ENCODE data around the gene ENPP6.

ENPP6 gene

DNA sequence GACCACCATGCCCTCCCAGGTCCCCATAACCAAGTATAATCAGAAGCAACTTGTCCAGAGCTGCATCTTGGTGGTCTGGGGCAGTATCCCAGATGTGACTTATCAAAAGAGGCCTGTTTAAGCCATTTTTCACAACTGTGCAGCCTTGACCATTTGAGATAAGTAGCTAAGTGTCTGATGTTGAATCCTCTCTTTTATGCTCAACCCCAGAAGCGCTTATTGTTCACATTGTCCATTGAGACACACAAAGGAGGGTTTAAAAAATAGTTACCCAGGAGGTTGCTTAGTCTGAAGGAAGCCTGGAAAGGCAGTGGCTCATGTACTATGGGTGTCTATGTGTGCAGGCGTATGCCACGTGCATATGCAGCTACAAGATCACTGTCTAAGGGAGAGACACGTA is 27.0 kb downstream of the ENPP6 start:
- no peak for DNase-seq (ENCODE audit: low read depth)

DNA sequence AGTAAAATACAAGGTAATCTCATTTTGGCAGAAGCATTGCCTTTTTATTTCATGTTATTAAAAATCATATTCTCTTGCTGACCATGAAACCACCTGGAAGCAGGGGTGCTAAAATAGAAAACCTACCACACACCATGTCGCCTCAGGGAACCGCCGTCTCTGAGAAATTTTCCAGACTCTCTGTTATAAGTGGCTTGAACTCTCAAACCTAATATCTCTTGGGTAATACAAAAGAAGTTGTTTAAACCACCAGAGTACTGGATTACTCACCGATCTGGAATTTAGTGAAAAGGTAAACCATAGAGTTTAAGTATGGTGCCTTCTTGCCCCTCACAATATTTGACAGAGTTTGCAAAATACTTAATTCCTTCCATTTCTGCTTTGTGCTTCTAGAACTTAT is 27.7 kb downstream of the ENPP6 start:
- no peak for DNase-seq (ENCODE audit: low read depth)

DNA sequence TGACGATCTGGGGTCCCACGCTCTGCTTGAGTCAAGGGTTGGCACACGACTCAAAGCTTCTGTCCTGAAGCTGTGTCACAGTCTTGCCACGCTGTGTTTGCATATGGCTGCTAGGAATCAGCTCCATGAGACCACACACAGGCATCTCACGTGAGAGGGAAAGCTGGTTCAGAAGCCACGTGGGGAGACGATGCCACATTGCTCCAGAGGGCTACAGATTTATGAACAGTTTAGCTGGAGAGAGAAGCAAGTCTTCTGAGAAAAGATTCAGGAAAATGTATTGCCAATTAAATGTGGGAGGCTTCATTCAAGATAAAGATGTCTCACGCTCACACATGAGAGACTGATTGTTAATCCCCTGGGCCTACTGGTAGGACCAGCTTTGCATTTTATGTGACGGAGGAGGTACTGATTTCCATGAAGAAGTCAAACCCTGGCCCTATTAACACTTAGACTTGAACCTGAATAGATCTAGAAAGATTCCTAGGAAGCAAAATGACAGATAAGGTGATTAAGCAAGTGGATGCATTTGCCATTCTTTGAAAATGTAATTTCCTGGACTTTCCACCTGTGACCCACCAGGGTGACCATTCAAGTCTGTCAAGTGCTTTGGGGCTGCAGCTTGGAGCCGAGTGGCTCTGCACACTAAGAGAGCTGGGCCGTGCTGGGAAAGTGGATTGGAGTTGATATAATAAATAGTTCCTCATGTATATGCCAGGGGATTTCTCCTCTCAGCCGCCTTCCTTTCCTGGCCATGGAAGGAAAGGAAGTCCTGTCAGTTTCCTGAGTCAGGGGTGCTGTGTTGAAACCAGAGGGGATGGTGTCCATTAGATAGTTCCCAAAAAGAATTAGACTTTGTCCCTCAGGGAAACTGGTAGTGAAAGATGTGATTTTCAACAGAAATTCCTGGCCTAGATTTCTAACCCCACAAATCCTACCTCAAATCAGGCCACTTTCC is 29.0 kb downstream of the ENPP6 start:
- no peak for DNase-seq (ENCODE audit: low read depth)

DNA sequence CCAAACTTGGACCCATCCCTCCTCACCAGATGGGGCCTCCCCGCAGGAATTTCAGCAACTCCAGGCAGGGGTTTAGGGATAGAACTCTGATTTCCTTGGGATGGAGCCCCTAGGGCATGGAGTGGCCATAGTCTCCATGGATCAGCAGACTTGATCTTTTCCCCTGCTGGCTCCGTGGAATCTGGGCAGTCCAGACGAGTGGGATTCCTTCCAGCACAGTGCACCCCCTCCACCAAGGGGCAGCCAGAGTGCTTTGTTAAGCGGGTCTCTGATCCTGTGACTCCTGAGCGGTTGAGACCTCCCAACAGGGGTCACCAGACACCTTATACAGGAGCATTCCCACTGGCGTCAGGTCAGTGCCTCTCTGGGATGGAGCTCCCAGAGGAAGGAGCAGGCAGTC is 40.4 kb downstream of the ENPP6 start:
- no peak for DNase-seq (ENCODE audit: low read depth)

DNA sequence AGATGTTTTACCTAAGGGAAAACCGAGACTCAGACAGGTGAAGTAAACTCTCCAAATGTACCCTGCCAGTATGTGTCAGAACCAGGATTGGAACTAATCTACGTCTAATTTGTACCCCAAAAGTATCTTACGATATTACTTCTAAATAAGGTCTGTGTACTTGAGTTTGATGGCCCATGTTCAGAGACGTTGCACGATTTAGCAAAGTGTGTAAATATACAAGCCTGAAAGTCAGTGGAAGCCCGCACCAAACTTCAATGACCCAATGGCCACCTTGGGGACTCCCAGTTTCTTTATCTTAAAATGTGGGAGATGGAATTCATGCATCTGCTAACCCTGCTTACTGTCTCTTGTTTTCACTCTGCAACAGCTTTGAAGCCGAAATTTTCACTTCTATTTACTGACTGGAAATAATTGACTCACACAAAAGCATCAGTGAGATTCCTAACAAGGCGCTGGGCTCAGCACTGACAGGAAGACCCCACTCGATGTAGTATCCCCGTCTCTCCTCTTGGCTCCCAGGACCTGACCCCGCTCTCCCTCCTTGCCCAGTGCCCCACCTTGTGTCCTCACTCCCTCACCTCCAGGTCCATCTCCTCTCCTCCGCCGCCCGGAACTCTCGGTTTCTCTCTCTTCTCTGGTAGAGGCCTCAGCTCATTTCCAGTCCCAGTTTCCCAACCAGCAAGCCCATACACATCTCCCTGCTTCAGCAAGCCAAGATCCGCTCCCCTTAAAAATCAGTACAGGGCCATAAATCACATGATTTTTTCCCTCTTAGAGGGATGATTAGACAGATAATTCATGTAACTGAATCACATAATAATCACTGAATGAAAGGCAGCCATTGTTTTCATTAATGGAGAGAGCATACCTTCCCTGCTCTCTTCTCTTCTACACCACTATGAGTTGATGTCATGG is 42.8 kb downstream of the ENPP6 start:
- DNase-seq (ENCODE audit: low read depth), result no peak

DNA sequence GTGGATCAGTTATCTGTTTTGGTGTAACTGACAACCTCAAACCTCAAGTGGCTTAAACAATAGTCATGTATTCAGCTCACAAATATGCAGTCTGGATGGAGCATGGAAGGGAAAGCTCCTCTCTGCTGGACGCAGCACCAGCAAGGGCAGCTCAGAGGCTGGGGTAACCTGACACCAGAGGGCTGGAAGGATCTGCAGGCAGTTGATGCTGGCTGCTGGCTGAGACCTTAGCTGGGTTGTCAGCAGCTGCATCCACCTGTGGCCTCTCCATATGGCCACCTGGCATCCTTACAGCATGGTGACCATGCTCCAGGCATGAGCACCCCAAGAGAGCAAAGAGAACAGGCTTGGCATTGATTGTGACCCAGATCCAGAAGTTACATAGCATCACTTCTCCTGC is 46.7 kb downstream of the ENPP6 start:
- no peak for DNase-seq (ENCODE audit: low read depth)

DNA sequence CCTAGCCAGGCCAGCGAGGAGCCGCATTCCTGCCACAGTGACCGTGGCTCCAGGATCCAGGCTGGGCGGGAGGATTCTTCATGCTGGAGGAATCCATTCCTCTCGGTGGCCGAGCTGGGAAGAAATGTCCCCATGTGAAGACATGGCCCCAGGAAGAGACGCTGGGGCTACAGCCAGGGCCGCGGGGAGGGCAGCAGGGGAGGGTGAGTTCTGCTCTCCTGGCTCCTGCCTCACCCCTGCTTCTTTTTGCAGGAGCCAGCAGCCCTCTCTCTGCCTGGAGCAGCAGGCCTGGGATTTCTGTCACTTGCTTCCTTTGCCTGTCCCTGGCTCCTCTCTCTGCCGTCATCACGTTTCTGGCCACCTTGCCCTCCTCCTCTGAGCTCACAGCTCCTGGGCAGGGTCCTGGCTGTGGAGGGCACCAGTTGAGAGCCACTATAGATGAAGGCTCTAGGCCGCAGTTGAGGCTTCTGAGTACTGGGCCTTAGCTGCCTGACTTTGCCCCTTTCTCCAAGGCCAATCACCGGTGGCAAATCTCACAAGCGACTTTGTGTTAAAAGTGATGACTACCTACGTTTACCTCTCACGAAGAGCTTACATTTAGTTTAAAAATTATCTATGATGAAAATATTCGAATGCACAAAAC is 48.3 kb downstream of the ENPP6 start:
- DNase-seq (ENCODE audit: low read depth), result no peak

DNA sequence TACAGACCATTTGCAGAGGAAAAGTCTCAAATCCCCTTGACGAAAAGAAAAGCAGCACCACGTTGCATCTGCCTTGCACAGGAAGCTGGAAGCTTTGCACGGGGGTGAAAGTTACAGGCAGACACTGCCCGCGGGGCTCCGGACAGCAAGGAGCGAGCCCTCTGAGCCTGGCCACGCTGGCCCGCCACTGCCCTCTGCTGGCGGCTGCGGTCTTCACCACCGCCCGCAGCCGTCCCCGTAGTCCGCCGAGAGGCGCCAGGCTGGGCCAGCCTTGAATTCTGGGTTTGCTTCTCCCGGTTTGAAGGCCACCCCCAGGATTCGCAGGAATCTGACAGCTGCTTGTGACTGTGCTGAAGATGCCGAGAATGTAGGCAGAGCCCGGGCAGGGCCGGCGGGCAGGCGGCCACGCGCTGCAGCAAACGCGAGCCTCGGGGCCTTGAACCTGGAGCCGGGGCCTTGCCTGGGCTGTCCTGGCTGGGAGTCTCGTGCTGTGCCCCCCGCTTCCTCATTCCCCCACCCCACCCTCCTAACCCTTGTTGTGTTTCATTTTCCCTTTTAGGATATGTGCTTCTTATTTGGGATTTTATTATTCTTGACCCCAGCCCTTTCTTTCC is 49.2 kb downstream of the ENPP6 start:
- peak; percentile 17 for DNase-seq (ENCODE audit: low read depth)

DNA sequence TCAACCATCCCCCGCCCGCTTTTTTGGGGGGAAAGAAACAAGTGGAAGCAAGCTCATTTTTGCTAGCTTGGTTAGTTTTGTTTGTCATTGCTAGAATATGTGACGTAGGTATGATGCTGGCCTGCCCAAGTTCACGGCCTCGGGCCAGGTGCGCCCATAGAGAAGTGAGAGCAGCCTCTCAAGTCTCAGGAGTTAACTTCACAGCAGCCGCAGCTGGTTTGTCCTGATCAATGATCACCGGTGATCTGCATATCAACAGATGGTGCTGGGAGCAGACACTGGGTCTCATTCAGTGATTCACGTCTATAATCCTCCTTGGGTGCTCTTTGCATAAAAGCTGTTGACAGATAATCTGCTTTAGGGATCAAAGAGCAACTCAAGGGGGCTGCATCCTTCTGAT is 50.1 kb downstream of the ENPP6 start:
- no peak for DNase-seq (ENCODE audit: low read depth)

DNA sequence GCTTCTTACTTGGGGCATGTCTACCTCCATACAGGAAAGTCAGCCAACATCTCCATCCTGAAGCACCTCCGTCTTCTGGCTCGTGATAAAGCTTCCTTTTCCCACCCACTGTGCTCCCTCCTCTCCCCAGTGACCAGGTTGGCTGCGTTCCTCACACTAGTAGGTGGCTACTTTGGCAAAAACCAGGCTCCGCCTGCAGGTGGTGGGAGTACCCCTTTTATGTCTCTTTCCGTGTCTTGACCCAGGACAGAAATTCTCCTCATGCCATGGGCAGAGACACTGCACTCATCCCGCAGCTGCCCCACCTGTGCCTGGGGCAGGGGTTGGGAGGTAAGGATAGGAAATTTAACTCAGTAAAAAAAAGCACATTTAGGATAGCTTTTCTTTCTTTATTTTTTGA is 50.9 kb downstream of the ENPP6 start:
- no peak for DNase-seq (ENCODE audit: low read depth)

DNA sequence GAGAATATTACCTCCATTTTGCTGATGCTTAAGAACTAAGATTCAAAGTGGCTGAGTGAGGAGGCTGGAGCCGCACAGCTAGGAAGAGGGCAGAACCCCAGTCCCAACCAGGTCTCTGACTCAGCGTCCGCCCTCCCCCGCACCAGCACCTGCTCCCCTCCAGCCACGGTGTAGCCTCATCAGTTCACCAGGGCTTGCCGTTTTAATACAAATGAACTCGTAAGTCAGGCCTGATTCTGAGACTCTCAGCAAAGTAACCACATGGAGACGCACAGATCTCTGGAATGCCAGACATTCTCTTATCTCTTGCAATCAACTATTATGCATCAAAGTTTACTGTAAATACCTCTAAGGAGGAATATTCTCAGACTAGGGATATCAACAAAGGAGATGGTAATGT is 52.4 kb downstream of the ENPP6 start:
- DNase-seq (ENCODE audit: low read depth), result no peak

DNA sequence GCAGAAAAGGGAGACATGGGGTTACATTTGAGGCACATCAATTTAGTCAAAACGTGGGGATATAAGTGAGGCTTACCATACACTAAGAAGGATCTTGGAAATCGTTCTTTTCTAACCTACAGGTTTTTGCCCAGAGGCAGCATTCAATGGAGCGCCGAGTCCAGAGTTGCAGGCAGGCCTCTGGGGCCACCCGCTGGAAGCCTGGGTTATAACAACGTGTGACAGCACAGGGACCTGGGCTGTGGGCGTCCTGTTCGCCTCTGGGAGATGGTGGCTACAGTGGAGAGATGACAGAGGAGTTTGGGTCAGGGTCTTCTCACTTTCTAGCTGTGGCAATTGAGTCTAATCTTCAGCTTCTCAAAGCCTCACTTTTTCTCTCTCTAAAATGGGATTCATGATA is 53.9 kb downstream of the ENPP6 start:
- DNase-seq (ENCODE audit: low read depth), result no peak

DNA sequence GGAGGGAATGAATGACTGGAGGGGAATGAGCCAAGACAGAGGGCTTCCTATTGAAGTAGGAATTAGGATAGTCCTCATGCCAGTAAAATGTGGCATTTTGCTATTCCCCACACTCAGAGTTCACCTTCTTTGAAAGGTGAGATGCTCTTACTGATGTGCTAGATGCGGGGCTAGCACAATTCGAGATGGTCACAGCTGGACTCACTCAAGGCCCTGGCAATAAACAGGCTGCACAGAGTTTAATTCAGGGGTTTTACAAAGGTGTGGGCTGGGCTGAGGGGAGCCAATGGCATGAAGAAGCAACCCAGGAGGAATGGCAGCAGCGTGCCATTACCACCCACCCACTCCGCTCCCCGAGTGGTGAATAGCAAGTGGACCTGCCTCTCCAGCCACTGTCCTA is 55.1 kb downstream of the ENPP6 start:
- DNase-seq (ENCODE audit: low read depth), result no peak

DNA sequence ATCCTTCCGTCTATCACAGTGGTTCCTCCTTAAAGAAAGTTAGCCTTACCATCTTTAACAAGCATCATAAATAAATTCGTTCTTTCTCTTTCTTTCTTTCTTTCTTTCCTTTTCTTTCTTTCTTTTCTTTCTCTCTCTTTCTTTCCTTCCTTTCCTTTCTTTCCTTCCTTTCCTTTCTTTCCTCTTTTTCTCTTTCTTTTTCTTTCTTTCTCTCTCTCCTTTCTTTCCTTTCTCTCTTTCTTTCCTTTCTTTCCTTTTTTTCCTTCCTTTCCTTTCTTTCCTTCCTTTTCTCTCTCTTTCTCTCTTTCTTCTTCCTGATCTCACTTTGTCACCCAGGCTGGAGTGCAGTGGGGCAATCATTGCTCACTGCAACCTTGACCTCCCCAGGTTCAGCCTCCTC is 60.4 kb downstream of the ENPP6 start:
- no peak for DNase-seq (ENCODE audit: low read depth)

DNA sequence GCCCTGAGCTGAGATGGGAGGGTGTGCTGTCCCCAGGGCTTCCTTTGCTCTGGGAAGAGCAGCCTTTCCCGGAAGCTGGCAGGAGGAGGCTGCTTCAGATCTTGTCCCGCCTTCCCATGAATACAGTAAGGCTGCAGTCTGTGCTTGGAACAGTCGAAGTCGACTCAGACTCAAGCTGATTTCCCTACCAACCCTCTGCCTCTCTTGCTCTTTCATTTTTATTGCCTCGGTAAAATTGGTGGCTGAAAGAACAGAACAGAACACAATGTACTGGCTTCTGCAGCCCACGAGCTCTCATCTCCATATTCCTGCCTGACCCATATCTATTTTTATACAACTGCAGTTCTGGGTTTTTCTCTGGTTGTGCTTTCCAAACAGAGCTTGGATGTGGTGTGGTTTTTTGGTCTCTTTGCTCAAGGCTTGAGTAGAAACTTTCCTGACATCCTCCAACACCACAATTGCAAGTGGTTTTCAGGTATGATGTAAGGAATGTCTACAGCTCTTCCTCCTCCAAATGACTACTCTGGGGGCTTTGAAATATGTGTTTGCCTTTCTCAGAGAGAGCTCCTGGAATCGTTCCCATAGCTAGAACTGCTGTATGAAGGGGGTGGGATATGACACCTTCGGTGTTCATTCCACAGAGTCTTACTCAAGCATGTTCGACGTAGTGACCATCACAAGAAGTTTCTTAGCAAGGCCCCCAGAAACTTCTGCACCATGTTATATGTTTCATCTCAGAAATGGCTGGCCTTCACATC is 61.3 kb downstream of the ENPP6 start:
- no peak for DNase-seq (ENCODE audit: low read depth)

DNA sequence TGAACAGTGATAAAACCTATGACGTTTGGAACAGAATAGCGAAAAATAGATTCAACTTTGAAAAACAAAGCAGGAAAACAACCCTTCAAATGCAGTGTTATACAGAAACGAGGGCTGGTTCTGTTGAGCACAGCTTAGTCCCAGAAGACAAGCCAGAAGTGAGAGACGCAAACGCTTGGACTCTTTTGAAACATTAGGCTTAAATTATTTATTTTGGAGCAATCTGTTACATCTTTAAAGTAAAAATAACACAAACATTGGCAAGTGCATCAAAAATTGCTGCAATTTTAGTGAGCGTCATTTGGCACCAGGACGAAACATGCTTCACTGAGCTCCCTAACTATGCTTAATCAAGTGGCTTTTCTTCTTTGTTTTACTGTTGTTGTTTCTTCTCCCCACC is 63.5 kb downstream of the ENPP6 start:
- no peak for DNase-seq (ENCODE audit: low read depth)

DNA sequence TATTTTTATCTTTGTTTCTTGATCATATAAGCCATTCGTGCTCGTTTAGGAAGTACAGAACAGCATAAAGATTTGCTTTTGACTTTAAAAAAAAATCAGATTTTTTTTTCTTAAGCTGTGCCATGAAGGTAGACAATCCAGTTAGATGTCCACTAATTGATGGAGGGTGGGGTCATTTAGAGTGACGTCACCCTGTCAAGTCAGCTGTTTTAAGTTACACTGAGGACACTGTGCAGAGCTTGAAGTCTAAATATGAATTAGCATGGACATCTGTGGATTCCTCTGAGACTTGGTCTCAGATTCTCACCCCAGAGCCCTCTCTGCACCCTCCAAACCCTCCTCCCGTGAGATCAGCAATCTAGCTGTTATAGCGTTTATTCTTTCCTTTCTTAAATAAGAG is 63.9 kb downstream of the ENPP6 start:
- no peak for DNase-seq (ENCODE audit: low read depth)

DNA sequence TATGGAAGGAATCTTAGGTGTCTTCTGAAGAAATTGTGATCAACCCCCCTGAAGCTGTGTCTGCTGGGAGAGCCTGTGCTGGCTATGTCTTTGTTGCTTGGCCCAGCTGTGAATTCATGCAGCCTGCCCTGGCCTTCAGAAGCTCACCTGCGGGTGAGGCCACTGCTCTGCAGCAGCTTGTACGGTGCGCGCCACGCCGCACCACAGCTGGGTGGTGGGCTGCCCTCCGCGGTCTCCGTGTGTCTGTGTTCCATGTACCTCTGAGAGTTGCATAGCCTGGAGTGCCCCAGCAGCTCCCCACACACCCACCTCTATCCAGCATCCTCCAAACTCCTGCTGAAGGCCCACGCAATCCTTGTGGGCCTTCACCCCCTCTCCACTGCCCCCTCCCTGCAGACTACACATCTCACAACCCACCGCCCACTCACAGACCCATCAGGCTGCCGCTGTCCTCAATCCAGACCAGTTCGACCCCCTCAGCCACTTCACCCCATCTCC is 65.6 kb downstream of the ENPP6 start:
- DNase-seq (ENCODE audit: low read depth), result no peak

DNA sequence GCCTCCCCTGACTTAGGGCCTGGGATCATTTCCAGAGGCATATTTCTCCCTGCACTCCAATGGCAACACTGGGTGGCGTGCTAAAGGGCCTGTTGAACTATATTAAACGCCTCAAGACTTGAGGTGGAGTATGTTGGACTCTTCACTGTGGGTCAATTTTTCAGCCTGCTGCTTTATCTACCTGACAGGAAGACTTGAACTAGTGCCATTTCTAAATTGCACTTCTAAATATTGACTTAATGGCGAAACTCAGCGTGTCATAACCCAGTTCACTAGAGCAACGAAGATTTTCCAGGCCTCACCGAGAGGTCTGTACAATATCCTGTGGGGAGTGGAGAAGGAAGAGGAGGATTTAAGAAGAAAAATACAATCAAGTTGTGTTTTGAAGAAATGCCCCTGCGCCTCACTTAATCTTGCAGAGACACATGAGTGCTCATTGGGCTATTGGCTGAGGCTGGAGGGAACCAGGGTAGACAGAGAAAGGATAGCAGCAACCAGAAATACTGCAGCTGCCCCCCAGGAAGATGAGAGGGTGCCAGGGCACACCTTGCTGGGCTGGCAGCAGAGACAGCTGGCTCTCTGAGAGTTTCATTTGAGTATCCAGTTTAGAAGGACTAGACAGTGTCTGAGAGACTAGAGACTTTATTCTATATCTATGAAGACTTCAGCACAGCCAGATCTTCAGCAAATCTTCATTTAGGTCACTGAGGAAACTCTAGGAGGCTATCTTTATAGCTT is 67.4 kb downstream of the ENPP6 start:
- no peak for DNase-seq (ENCODE audit: low read depth)

Data from activated gamma-delta T cell treated with anti-CD3 and anti-CD28 coated beads, Interleukin-2, amount 50 U/mL, for 16 hours (primary cell).